ENCODE data around the gene ACTN1. TPM values are rescaled to one million over a fixed set of nuclear protein-coding genes. Genes with fewer than 3 reads are reported as not detected.

ACTN1 gene
- total RNA-seq, 1 donor: 447 TPM

- no peak for TF ChIP-seq CTCF (IDR thresholded peaks at IDR 0.05; ENCODE audit: extremely low read depth, low read depth, low read length)
- H3K4me1 ChIP-seq (ENCODE audit: insufficient read depth, low read length): peaks cover 37% of the 10 kb centered on the region
- peak overlapping the region; percentile 89 for H3K27ac ChIP-seq (ENCODE audit: low read depth, low read length)
- peak; percentile 97 for DNase-seq (ENCODE audit: insufficient read length, low spot score, missing footprints)
- H3K36me3 ChIP-seq (ENCODE audit: insufficient read depth, low read length): peaks cover 98% of the 10 kb centered on the region
- H3K27me3 ChIP-seq (ENCODE audit: insufficient read depth, low read length): no peaks in the 10 kb centered on the region
- H3K9me3 ChIP-seq (ENCODE audit: low read depth, low read length): no peaks in the 10 kb centered on the region
- peaks cover 80% of the 10 kb centered on the region for H3K79me2 ChIP-seq (ENCODE audit: insufficient read depth, low read length)
- H2AFZ ChIP-seq (ENCODE audit: low read length): no peak overlapping the region
- no peak overlapping the region for H3K4me2 ChIP-seq (ENCODE audit: insufficient read depth, low read length)
- H4K20me1 ChIP-seq (ENCODE audit: insufficient read depth, low read length): peaks cover 74% of the 10 kb centered on the region
- no peak overlapping the region for H3K4me3 ChIP-seq (ENCODE audit: insufficient read depth, low read length)
These were observed 84.0 kb downstream of the ACTN1 start for GRCh38 chr14:68894802-68895703.

- peaks cover 98% of the 10 kb centered on the region for H3K36me3 ChIP-seq (ENCODE audit: insufficient read depth, low read length)
These were observed 85.0 kb downstream of the ACTN1 start for GRCh38 chr14:68894123-68894522.

GRCh38 chr14:68893566-68893965 is 85.5 kb downstream of the ACTN1 start:
- no peak overlapping the region for H2AFZ ChIP-seq (ENCODE audit: low read length)
- H4K20me1 ChIP-seq (ENCODE audit: insufficient read depth, low read length): peaks cover 64% of the 10 kb centered on the region
- H3K27me3 ChIP-seq (ENCODE audit: insufficient read depth, low read length): no peaks in the 10 kb centered on the region
- DNase-seq (ENCODE audit: insufficient read length, low spot score, missing footprints): peak; percentile 5
- peaks cover 98% of the 10 kb centered on the region for H3K36me3 ChIP-seq (ENCODE audit: insufficient read depth, low read length)
- TF ChIP-seq CTCF (IDR thresholded peaks at IDR 0.05; ENCODE audit: extremely low read depth, low read depth, low read length): no peak
- no peaks in the 10 kb centered on the region for H3K9me3 ChIP-seq (ENCODE audit: low read depth, low read length)
- H3K27ac ChIP-seq (ENCODE audit: low read depth, low read length): peak overlapping the region; percentile 89
- no peak overlapping the region for H3K4me2 ChIP-seq (ENCODE audit: insufficient read depth, low read length)
- H3K4me1 ChIP-seq (ENCODE audit: insufficient read depth, low read length): peaks cover 35% of the 10 kb centered on the region
- no peak overlapping the region for H3K4me3 ChIP-seq (ENCODE audit: insufficient read depth, low read length)
- peaks cover 78% of the 10 kb centered on the region for H3K79me2 ChIP-seq (ENCODE audit: insufficient read depth, low read length)

More at GRCh38 chr14:68894123-68894522, 85.0 kb downstream of the ACTN1 start:
- Histone ChIP-seq H3K4me2 (ENCODE audit: insufficient read depth, low read length) (no peak overlapping the region), H3K4me3 (ENCODE audit: insufficient read depth, low read length) (no peak overlapping the region), H3K4me1 (ENCODE audit: insufficient read depth, low read length) (peaks cover 32% of the 10 kb centered on the region), H3K9me3 (ENCODE audit: low read depth, low read length) (no peaks in the 10 kb centered on the region), H3K27me3 (ENCODE audit: insufficient read depth, low read length) (no peaks in the 10 kb centered on the region), H4K20me1 (ENCODE audit: insufficient read depth, low read length) (peaks cover 69% of the 10 kb centered on the region), H2AFZ (ENCODE audit: low read length) (no peak overlapping the region), H3K79me2 (ENCODE audit: insufficient read depth, low read length) (peaks cover 79% of the 10 kb centered on the region), H3K27ac (ENCODE audit: low read depth, low read length) (peak overlapping the region; percentile 89)
- DNase-seq (ENCODE audit: insufficient read length, low spot score, missing footprints): peak; percentile 96
- no peak for TF ChIP-seq CTCF (IDR thresholded peaks at IDR 0.05; ENCODE audit: extremely low read depth, low read depth, low read length)

- peak overlapping the region; percentile 89 for H3K27ac ChIP-seq (ENCODE audit: low read depth, low read length)
- H3K79me2 ChIP-seq (ENCODE audit: insufficient read depth, low read length): peaks cover 80% of the 10 kb centered on the region
- peaks cover 98% of the 10 kb centered on the region for H3K36me3 ChIP-seq (ENCODE audit: insufficient read depth, low read length)
These were observed 86.1 kb downstream of the ACTN1 start for GRCh38 chr14:68892961-68893360.

More at GRCh38 chr14:68892961-68893360, 86.1 kb downstream of the ACTN1 start:
- TF ChIP-seq CTCF (IDR thresholded peaks at IDR 0.05; ENCODE audit: extremely low read depth, low read depth, low read length): no peak
- DNase-seq (ENCODE audit: insufficient read length, low spot score, missing footprints): peak; percentile 41
- H2AFZ ChIP-seq (ENCODE audit: low read length): no peak overlapping the region
- no peaks in the 10 kb centered on the region for H3K27me3 ChIP-seq (ENCODE audit: insufficient read depth, low read length)
- H3K4me3 ChIP-seq (ENCODE audit: insufficient read depth, low read length): no peak overlapping the region
- H3K4me1 ChIP-seq (ENCODE audit: insufficient read depth, low read length): peaks cover 40% of the 10 kb centered on the region
- no peak overlapping the region for H3K4me2 ChIP-seq (ENCODE audit: insufficient read depth, low read length)
- H3K9me3 ChIP-seq (ENCODE audit: low read depth, low read length): no peaks in the 10 kb centered on the region
- peaks cover 65% of the 10 kb centered on the region for H4K20me1 ChIP-seq (ENCODE audit: insufficient read depth, low read length)
